ENCODE results near the gene IFI44L.

GRCh38 chr1:78633209-78633608 is 13.0 kb downstream of the IFI44L start:
- TF ChIP-seq POLR2A (IDR thresholded peaks at IDR 0.05) (no peak), CTCF (IDR thresholded peaks at IDR 0.05) (no peak)
